Measurements from ENCODE around the gene INSRR.

The INSRR gene

DNA sequence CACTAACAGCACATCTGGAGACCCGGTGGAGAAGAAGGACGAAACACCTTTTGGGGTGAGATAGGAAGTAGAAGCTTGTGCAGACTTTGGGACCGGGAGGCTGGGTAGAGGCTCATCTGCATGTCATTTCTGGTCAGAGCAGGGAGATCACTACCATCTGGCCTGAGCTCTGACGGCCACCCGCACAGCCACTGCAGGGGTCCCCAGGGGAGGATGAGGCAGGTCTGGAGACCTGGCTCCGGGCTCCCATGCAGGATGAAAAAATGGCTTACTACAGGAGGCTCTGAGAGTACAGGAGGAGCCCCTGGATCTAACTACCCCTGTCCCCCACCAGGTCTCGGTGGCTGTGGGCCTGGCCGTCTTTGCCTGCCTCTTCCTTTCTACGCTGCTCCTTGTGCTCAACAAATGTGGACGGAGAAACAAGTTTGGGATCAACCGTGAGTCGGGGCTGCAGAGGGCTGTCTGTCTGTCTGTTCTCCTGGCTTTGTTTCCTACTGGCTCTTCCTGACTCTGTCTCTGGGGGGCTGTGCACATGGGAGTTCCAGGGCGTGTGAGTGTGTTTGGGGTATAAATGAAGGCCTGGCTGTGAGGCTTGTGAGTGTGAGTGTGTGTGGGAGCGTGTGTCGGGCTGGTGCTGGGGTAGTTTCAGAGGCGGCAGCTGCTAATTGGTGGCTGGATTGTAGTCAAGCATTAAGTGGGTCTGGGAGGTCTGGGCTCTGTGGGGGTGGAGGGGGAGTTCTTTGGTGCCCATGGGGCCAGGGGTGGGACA lies 15.8 kb upstream of the INSRR start:
- no peak for DNase-seq (ENCODE audit: low read depth in 2 of 2)

DNA sequence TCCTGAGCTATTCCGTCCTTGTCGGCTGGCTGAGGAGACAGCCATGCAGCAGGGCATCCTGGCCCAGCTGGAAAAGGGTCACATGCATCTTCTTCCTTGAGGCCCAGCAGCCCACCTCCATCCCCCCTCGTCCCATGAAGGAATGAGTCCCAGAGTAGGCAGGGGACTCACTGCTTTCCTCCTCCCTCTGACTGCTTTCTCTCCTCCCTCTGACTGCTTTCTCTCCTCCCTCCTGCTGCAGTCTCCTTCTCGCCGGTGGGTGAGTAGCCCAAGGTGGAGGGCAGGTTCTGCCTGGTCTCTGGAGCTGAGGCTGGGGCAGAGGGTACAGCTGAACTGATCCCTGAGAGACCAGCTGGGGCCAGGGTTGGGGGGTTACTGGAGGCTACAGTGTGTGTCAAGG lies 15.2 kb upstream of the INSRR start:
- DNase-seq (ENCODE audit: low read depth in 2 of 2): no peak

DNA sequence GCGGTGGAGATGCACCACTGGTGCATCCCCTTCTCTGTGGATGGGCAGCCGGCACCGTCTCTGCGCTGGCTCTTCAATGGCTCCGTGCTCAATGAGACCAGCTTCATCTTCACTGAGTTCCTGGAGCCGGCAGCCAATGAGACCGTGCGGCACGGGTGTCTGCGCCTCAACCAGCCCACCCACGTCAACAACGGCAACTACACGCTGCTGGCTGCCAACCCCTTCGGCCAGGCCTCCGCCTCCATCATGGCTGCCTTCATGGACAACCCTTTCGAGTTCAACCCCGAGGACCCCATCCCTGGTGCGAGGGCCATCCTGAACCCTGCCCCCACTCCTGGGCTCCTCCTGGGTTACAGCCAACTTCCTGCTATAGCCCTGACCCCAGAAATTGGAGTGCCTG lies 14.7 kb upstream of the INSRR start:
- no peak for DNase-seq (ENCODE audit: low read depth in 2 of 2)

DNA sequence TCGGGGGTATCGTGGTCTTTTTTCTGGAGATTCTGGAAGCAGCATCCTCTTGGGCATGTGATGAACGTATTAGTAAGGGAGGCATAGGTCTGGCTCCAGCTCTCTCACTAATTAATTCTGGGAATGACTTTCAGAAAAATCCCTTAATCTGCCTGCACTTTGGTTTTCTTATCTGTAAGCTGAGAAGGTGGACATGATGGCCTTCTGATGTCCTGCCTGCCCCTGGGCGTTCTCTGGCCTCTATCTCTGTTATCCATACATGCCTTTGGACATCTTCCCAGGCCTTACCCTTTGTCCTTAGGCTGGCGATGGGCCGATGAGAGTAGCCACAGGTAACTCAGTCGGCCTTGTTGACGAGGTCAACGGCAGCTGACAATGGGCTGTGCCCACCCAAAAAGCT lies 10.5 kb upstream of the INSRR start:
- DNase-seq (ENCODE audit: low read depth in 2 of 2): no peak

DNA sequence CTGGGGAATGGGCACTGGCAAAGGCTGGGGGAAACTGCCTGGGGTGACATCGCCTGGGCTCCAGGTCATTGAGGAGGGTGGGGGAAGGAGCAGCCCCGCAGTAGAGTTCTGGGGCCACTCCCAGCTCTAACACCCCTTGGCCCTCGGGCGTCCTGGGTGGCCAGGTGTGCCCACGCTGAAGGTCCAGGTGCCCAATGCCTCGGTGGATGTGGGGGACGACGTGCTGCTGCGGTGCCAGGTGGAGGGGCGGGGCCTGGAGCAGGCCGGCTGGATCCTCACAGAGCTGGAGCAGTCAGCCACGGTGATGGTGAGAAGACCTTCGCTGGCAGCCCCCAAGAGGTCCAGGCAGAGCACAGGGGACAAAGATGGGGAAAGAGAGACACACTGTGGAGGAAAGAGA lies 9.4 kb upstream of the INSRR start:
- DNase-seq (ENCODE audit: low read depth in 2 of 2): no peak

DNA sequence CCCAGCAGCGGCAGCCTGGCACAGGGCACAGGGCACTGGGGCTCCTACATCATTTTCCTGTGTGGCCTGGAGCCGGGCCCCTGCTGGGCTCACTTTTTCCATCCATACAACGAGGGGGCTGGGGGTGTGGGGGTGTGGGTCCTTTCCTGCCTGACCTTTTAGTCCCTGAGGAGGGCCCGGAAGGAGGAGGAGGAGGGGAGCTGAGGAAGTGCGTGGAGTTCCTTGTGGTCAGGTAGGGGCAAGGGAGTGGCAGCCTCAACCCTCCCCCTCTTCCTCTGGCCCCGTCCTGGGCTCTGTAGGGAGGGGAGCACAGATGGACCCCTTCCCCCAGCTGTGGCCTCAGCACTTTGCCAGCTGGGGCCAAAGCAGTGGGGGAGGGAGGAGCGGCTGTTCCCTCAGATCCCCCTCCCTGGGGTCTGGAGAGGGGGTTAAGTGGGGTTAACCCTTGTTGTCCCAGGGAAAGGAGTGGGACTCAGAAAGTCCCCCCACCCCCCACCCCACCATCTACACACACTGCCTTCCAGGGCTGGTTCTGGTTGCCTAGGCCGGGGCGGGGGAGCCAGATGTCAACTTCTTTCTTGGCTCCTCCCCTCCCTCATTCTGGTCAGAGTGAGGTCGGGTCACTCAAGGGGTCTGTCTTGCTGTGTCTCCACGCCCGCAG lies 7.5 kb upstream of the INSRR start:
- no peak for DNase-seq (ENCODE audit: low read depth in 2 of 2)

DNA sequence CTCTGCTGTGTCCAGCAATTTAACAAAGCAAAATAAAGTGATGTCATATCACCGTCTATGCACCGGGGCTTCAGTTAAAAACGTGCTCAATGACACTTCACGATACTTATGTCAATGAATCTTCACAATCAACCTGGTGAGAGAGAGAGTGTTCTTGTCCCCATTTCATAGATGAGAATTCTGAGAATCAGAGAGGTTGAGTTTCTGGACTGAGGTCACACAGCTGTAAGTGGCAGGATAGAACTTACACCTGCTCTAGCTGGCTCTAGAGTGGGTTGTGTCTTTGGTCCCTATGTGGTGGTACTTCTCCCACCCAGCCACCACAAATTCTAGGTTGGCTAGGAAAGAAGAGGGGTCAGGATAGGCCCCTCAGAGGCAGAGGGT lies 6.9 kb upstream of the INSRR start:
- no peak for DNase-seq (ENCODE audit: low read depth in 2 of 2)

DNA sequence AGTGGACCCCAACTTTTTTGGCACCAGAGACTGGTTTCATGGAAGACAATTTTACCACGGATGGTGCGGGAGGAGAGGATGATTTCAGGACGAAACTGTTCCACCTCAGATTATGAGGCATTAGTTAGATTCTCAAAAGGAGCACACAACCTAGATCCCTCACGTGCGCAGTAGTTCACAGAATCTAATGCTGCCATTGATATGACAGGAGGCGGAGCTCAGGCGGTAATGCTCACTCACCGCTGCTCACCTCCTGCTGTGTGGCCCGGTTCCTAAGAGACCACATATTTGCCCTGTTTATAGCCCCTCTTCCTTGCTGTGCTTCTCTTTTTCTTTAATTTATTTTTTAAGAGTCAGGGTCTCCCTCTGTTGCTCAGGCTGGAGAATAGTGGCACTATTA lies 6.3 kb upstream of the INSRR start:
- DNase-seq (ENCODE audit: low read depth in 2 of 2): no peak

DNA sequence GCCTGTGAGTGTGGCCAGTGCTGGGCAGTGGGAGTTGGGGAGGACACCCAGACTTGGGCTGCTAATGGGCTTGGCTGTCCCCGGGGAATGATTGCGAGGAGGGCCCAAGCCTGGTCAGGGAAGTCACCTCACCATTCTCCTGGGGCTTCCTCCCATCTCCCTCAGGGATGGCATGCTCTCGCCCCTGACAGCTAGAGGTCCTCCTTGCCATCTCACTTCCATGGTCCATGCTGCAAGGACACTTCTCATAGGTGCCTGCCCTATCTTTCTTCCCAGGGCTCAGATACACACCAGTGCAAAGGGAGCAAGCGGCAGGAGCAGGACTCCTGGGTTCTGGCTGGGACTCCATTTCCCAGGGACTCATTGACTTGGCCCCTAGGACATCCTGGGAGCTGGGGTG lies 5.9 kb upstream of the INSRR start:
- no peak for DNase-seq (ENCODE audit: low read depth in 2 of 2)

DNA sequence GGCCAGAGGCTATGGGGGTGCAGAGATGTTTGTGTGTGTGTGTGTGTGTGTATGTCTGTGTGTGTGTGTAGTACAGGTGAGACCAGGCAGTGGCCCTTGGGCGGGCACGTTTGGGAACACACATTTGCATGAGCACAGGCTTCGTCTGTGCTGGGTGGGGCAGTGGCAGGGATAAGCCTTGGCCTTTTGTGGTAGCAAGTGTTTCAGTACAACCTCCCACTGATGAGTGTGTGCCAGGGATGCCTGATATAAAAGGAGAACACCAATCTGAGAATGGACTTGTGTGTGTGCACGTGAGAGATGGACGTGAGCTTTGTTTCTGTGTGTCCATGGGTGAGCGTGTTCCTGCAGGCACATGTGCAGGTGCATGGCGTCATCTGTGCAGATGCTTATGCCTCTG lies 4.7 kb upstream of the INSRR start:
- DNase-seq (ENCODE audit: low read depth in 2 of 2): no peak

DNA sequence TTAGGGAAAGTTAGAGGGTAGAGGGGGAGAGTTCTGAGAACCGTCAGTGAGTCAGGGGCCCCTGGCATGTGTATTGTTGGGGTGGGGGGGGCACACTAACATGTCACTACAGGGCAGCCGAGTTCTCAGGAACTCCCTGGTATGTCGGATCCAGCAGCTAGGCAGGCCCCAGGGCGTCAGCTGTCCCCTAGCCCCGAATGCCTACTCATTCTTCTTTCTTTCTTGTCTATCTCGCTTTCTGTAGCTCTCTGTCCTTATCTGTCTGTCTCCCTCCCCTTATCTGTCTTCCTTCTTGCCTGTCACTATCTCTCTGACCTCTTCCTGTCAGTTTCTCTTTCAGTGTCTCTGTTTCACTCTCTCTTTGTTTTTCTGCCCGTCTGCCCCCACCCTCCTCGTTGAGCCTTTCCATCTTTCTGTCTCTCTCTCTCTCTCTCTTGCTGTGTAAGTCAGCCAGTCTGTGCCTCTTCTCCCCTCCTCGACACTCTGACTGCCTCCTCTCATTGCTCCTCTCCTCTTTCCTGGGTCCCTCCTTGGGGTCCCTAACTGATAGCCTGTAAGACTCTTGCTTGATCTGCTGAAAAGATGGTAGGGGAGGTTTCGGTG lies 4.2 kb upstream of the INSRR start:
- DNase-seq (ENCODE audit: low read depth in 2 of 2): peak; percentile 22 to 28

DNA sequence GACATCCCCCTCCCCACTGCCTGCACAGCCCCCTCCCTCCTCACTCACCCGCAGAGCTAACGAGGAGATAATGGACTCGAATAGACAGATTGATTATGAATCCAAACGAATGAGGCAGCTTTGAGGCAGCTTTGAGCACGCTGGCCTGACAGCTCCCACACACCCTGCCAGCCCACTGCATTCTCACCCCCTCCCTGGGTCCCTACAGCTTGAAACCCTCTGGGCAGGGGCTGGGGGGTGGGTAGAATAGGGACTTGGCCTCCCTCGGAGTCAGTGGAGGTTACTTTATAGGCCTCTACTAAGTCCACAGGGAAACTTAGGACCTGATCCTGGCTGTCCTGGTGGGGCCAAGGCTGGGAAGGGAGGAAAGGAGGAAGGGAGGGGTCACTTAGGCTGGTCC lies 3.7 kb upstream of the INSRR start:
- no peak for DNase-seq (ENCODE audit: low read depth in 2 of 2)

DNA sequence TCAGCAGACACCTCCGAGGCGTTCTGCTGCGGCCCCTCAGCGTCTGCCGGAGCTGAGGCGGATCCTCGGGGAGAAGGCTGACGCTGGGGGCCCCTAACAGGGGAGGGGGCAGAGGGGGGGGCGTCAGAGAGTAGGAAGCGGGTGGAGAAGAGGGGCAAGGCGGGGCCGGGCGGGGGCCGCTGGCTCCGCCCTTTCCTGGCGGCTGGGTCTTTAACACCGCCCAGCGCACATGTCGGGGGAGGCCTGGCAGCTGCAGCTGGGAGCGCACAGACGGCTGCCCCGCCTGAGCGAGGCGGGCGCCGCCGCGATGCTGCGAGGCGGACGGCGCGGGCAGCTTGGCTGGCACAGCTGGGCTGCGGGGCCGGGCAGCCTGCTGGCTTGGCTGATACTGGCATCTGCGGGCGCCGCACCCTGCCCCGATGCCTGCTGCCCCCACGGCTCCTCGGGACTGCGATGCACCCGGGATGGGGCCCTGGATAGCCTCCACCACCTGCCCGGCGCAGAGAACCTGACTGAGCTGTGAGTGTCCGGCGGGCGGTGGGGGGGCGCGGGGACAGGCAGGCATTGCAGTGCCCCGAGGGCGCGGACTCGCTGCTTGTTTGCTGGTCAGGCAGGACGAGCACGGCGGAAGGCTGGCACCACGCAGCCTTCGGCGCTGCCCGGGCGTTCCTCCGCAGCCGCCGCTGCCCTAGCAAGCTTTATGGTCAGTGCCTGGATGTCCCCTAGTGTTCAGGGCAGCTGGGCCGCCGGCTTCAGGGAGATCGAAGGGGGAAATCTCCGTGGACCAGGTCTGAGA lies 1.9 kb upstream of the INSRR start, which contains the start of gene NTRK1:
Gene NTRK1, plus strand, starts transcription at position 238 of the 796 bp plus-strand sequence. Its CDS starts 70 bp downstream, at position 308.
- DNase-seq (ENCODE audit: low read depth in 2 of 2): peak in 1 of 2 donors; percentile 31

DNA sequence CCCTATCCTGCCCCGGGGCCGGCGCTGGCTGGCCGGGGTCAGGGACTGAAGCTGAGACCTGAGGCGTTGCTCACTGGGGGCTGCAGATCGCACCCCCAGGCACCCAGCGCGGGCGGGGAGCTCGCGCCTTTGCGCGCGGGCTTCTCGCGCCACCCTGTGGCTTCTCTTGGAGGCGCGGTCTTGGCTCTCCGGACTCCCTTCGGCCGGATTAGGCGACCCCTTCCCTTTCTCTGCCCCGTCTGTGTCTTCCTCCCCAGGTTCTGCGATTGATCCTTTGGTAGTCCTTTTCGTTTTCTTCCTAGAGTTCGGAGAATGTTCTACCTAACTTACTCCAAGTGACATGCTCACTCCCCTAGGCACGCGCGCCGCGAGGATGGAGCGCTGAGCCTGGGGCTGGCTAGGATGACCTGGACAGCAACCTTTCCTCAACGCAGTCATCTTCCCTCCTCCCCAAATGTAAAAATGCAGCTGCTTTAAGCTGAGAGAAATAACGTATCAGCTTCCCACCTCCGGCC lies 1.3 kb upstream of the INSRR start:
- DNase-seq (ENCODE audit: low read depth in 2 of 2): peak; percentile 37 to 52

DNA sequence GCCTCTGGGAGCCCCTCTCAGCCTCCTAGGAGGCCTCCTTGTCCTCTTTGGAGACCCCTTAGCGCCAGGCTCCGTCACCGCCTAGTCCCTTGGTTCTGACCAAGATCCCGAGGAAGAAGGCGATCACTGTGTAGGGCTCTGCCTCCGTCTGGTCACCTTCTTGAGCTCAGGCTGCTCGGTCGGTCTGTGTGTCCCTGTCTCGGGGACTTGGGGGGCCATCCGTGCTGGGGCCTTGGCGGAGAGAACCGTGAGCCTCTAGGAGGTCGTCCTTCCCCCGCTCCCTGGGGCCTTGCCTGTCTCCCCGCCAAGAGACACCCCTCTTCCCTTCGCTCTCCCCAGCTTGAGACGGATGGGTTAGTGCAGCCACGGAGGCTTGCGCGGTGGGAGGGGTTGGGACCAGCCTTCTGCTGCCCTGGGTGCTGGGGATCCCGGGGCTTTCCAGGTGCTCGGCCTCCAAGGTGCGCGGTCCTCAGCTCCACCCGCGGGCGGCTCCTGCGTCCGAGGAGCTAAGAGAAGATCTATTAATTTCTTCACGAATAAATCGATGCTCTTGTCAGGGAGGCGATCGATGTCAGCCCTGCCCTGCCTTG lies 701 bp upstream of the INSRR start:
- no peak for DNase-seq (ENCODE audit: low read depth in 2 of 2)

DNA sequence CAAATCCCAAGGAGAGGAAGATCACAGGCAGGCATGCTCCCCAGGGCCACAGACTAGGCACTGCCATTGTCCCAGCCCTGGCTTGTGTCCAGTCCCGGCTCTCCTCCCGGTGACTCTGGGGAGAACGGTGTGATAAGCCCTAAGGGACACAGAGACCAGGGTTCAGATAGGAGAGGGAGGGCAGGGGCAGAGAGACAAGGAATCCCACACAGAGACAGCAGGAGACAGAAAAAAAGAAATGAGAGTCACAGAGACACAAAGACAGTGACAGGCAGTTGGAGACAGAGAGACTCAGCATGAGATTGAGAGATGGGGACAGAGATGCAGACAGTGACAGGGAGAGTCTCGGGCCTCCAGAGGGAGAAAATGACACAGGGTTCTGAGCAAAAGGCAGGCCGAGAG lies 361 bp downstream of the INSRR start:
- no peak for DNase-seq (ENCODE audit: low read depth in 2 of 2)

DNA sequence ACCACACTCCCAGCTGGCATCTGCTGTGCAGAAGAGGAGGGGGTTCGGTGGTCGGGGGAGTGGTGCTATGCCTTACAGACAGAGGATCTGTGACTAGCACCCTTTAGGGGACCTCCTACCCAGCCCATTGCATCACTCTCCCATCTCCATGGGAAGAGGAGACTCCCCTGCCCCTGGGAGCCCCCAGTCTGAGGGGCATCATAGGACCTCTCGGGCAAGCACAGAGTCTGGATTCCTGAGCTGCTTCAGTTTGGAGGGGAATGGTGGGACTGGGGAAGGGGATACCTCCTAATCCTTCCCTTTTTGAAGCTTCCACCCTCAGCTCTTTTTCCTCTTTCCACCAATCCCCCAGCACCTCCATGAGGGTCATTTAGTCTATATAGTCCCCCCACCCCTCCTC lies 1.4 kb downstream of the INSRR start:
- no peak for DNase-seq (ENCODE audit: low read depth in 2 of 2)

DNA sequence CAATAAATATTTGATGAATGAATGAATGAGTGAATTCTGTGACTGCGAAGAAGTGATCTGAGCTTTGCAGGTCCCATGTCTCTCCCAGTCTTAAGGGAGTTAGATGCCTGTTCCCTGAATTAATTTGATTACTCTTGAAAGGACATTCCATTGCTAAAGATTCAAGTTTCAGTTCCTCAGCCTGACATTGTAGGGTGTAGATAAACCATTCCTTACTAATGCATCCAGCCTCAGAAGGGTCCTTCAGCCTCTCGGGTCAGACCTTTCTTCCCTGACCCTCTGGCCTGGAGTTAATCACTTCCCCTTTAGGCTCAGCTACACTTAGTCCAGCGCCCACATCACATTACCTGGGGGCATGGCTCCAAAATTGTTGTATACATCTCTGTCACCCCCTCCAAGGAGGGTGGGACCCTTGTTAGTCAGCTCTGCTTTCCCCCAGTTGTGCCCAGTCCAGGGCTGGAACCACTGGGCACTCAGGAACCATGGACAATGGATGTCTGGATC lies 2.6 kb downstream of the INSRR start:
- no peak for DNase-seq (ENCODE audit: low read depth in 2 of 2)

DNA sequence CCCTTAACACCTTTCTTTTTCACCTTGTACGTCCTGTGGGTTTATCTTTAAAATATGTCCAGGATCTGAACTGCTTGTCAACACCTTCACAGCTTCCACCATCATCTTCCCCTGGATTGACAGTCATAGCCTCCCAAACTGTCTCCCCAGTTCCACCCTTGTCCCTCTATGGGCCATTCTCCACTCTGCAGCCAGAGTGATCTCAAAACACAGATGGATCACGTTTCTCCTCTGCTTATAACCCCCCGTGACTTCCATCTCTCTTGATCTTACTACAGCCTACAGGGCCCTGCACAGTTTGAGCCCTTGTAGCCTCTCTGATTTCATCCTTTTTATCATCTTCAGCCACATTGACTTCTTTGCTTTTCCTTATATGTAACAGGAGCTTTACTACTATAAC lies 4.3 kb downstream of the INSRR start:
- no peak for DNase-seq (ENCODE audit: low read depth in 2 of 2)

DNA sequence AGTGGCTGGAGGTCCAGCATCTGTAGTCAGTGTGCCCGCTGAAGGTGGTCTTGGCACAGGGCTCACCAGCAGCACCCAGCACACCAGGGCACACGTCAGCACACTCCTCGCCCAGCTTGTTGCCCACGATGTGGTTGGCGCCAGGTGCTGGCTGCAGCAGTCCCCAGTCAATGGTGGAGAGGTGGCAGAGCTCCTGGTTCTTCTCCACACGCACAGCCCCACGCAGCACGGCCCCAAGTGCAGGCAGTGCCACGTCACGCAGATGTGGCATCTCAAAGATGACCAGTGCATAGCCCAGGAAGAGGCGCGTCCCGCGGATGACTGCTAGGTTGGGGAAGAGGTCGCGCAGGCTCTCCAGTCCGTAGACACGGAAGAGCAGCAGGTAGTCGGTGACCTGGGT lies 5.2 kb downstream of the INSRR start:
- DNase-seq (ENCODE audit: low read depth in 2 of 2): no peak

DNA sequence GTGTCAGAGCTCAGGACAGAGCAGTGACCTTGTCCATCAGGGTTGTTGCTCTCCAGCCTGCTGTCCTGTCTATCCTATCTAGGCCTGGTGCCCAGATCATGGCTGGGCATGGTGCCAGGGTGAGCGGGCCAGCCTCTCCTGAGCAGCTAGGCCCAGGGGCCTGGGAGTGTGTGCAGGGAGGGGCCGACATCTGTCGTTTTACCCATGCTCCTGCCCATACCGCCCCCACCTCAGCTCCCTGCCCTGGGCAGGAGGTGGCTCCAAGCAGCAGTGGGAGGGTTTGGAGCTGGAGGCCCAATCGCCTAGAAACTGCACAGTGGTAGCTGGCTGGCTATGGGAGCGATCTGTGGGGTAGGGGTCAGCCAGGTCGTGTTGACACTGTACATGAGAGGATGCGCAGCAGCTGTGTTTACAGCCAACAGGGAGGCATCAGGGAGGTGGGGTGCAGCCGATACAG lies 6.5 kb downstream of the INSRR start:
- no peak for DNase-seq (ENCODE audit: low read depth in 2 of 2)
